Stimulated activated CD8-positive, alpha-beta memory T cell treated with anti-CD3 and anti-CD28 coated beads, Interleukin-15, amount 100 ng/mL, for 24 hours (primary cell): ENCODE results near the gene B3GNT3.

Experiments
- DNase-seq: peaks from one replicate; pipeline ENCODE4 v3.0.0-alpha.2; 2020; ENCODE audit warnings: low read depth

Gene B3GNT3

DNA sequence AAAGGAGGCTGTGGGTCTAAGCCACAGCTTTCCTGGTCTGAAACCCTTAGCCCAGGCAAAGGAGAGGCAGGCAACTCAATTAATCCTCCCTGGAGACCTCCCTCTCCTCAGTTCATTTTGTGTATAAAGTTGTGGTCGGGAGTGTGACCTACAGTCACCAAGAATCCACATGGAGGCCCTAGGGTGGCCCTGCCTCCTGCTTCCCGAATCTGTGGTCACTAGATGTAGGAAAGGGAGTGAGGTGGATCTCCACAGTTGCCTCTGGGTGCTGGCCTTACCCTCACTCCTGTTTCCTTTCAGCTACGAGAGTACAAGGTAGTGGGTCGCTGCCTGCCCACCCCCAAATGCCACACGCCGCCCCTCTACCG is 66.0 kb downstream of the B3GNT3 start:
- no peak for DNase-seq

DNA sequence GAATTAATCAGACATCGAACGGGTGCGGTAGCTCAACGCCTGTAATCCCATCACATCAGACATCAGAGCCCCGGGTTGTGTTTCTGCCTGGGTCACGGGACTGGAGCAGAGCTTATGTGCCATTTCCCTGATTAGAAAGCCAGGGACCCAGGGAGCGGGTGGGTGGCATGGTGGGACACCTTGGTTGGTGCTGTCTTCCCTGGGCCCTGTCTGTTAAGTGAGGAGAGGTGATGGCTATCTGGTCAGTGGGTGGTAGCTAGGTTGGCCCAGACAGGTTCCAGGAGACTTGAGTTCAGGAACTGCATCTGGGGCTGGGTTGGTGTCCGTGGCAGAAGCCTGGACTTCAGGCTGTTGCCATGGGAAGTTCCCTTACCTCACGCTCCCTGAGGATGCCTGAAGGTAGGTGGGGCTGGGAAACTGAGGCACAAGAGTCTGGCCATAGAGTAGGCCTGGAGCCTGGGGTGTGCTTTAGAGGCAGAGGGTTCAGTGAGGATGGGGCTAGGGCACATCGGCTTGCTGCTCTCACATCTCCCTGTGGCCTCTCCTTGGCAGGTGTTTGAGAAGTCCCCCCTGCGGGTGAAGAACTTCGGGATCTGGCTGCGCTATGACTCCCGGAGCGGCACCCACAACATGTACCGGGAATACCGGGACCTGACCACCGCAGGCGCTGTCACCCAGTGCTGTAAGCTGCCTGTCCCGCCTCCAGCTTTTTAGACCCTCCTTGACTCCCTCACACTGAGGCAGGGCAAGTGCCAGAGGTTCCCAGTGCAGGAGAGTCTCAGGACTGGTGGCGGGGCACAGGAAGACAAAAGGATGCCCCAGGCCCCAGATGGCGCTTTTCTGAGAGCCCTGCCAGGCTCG is 66.8 kb downstream of the B3GNT3 start:
- no peak for DNase-seq

DNA sequence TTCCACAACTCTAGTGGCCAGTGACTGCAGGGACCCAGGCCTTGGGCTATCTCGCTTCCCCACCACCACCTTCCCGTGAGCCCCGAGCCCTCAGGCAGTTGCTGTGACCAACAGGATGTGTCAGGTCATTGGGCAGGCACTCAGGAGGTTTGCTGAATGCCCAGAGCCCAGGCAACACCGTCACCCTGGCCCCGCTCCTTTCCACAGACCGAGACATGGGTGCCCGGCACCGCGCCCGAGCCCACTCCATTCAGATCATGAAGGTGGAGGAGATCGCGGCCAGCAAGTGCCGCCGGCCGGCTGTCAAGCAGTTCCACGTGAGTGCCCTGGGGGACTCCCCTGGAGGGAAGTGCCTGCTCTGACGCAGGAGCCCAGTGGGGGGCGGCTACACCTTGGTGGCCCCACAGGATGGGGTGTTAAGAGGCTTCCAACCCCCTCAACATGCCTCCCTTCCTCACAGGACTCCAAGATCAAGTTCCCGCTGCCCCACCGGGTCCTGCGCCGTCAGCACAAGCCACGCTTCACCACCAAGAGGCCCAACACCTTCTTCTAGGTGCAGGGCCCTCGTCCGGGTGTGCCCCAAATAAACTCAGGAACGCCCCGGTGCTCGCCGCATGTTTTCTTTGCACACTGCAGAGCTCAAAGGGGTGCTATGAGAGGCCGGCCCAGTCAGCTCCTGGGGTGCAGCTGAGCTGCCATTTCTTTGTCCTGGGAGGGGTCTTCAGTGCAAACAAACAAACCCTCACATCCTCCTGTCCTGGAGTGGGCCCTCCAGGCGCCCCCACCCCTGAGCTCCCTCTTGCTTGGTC is 68.0 kb downstream of the B3GNT3 start:
- DNase-seq = no peak
